Brain microvascular endothelial cell (primary cell): ENCODE measurements around the gene APP.

Source experiments
- DNase-seq: peaks from one replicate; pipeline ENCODE4 v3.0.0-alpha.2; 2020
- H3K27ac ChIP-seq: fragments of 250-450 bp; sonication (Bioruptor Pico); 2 replicates; pipeline ENCODE4 v1.5.1; 2020; ENCODE audit warnings: mild to moderate bottlenecking, moderate library complexity
- H3K27me3 ChIP-seq: fragments of 250-450 bp; sonication (Bioruptor Pico); replicated peaks from 2 replicates; pipeline ENCODE4 v1.5.1; 2020; ENCODE audit warnings: mild to moderate bottlenecking
- H3K36me3 ChIP-seq: fragments of 250-450 bp; sonication (Bioruptor Pico); replicated peaks from 2 replicates; pipeline ENCODE4 v1.5.1; 2020; ENCODE audit warnings: mild to moderate bottlenecking
- H3K4me3 ChIP-seq: 2 replicates; pipeline ENCODE4 v1.5.1; 2011; ENCODE audit warnings: low read depth, mild to moderate bottlenecking, control low read depth, low read length, moderate library complexity
- in situ Hi-C: cut with HindIII; loops from 2 replicates; pipeline ENCODE4 v1.10.0; 2017; ENCODE audit warnings: low sequenced_read_pairs, low pct_ligation_motif_present
- TF ChIP-seq, protein P1 (sequence below): IDR thresholded peaks from 2 replicates; pipeline ENCODE4 v1.5.1; 2011; ENCODE audit warnings: low read depth, mild to moderate bottlenecking, moderate library complexity, low read length, control low read depth, inconsistent platforms; ENCODE audit errors: missing control alignments

APP gene

DNA sequence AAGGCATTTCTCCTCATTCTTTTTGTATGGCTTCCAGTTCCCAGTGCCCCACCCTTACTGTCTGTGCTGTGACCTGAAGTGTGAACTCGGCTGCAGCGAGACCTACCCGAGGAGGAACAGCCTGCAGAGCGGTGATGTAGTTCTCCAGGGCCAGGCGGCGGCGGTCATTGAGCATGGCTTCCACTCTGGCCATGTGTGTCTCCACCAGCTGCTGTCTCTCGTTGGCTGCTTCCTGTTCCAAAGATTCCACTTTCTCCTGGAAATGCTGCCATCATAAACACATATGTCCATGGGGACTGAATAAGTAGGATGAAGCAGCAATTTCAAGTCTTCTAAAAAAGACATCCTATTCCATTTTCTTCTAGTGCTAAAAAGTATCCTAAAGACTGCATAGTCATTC is 195.6 kb downstream of the APP start:
- peaks cover 43% of the 10 kb centered on the region for H3K36me3 ChIP-seq
- H3K27me3 ChIP-seq: no peaks in the 10 kb centered on the region

DNA sequence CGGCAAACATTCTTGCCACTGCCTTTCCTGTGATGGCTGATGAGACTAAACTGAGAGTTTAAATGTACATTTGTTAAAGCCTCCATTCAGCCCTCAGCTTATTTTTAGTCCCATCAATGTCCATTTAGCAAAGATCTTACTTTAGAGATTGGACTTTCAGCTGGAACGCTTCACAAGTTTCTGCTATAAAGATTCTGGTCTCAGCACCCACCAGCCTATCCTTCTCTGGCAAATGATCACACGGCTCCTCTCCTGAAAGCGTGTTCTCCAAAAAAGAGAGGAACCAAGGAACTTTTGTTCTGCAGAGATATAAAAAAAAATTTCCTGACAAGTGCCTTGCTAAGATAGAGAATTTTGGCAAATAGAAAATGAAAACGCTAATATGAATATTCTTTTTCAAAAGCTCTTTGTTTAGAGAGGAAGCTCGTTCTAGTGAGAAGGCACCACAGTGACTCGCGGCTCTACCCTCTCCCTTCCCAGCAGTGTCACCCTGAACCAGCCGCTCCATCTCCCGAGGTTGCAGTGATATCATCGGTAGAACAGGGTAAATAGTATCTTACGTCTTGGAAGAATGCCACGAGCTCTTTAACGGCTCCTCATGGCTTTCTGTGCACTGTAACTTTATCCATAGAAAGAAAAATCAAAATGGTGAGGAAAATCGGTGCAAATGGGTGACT is 200.2 kb downstream of the APP start:
- Histone ChIP-seq H3K4me3 (no peak overlapping the region), H3K27me3 (no peaks in the 10 kb centered on the region), H3K27ac (no peak overlapping the region), H3K36me3 (peaks cover 27% of the 10 kb centered on the region)
- TF ChIP-seq, protein P1, sequence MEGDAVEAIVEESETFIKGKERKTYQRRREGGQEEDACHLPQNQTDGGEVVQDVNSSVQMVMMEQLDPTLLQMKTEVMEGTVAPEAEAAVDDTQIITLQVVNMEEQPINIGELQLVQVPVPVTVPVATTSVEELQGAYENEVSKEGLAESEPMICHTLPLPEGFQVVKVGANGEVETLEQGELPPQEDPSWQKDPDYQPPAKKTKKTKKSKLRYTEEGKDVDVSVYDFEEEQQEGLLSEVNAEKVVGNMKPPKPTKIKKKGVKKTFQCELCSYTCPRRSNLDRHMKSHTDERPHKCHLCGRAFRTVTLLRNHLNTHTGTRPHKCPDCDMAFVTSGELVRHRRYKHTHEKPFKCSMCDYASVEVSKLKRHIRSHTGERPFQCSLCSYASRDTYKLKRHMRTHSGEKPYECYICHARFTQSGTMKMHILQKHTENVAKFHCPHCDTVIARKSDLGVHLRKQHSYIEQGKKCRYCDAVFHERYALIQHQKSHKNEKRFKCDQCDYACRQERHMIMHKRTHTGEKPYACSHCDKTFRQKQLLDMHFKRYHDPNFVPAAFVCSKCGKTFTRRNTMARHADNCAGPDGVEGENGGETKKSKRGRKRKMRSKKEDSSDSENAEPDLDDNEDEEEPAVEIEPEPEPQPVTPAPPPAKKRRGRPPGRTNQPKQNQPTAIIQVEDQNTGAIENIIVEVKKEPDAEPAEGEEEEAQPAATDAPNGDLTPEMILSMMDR: no peak
- DNase-seq: peak; percentile 29
- in situ Hi-C loops: no loop called here

More for the DNA sequence above, 195.6 kb downstream of the APP start:
- TF ChIP-seq, protein P1: no peak
- Histone ChIP-seq H3K4me3 (no peak overlapping the region), H3K27ac (no peak overlapping the region)
- in situ Hi-C loops: no loop called here
- no peak for DNase-seq

DNA sequence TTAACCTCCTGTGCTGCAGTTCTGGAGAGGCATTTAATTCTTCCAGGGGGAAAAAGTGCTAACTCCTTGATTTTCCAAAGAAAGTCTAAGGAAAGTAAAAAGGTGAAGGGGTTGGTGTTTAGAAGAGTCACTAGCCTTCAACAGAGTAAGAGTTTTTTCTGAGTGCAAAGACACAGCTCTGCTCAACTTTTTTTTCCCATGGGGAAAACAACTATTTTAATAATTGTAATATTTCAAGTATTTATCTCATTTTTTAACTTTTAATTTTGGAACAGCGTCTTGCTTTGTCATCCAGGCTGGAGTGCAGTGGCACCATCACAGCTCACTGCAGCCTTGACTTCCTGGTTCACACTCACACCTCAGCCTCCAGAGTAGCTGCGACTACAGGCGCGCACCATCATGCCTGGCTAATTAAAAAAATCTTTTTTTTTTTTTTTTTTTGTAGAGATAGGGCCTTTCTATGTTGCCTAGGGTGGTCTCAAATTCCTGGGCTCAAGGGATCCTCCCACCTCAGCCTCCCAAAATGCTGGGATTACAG is 202.6 kb downstream of the APP start:
- no peak overlapping the region for H3K4me3 ChIP-seq
- no peaks in the 10 kb centered on the region for H3K27me3 ChIP-seq
- in situ Hi-C loops: no loop called here
- TF ChIP-seq, protein P1: no peak
- peaks cover 7% of the 10 kb centered on the region for H3K36me3 ChIP-seq
- no peak overlapping the region for H3K27ac ChIP-seq
- no peak for DNase-seq

DNA sequence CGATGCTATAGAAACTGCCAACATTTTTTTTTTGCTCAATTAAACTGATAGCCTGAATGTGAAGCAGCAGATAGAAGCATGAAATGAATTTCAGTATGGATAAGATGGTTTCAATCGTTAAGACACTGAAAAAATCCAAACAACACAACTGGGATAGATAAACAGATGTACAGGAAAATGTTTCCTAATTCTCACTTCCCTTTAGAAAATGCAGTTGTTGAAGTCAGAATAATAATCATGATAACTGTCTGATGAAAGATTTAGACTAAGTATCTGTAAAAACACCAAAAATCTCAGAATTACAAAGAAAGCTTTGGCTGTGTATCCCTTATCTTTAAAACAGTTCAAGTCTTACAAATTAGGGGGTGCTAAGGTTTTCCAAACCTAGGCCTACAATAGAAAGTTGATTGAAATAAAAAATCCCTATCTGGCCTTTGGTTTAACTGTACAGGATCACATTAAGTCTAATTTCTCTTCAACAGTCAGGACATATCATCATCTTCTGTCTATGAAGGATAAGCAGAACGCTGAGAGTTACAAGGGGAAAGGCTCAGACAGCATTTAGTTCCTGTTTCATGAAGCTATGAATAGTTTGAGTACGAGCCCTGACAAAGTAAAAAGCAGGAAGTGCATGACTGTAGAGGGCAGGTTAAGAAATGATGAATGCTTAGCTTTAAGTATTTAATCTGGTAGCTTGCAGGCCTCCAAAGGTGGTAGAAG is 203.2 kb downstream of the APP start:
- in situ Hi-C loops: no loop called here
- Histone ChIP-seq H3K36me3 (peaks cover 7% of the 10 kb centered on the region), H3K27me3 (no peaks in the 10 kb centered on the region), H3K4me3 (no peak overlapping the region), H3K27ac (no peak overlapping the region)
- TF ChIP-seq, protein P1: no peak
- DNase-seq: no peak

DNA sequence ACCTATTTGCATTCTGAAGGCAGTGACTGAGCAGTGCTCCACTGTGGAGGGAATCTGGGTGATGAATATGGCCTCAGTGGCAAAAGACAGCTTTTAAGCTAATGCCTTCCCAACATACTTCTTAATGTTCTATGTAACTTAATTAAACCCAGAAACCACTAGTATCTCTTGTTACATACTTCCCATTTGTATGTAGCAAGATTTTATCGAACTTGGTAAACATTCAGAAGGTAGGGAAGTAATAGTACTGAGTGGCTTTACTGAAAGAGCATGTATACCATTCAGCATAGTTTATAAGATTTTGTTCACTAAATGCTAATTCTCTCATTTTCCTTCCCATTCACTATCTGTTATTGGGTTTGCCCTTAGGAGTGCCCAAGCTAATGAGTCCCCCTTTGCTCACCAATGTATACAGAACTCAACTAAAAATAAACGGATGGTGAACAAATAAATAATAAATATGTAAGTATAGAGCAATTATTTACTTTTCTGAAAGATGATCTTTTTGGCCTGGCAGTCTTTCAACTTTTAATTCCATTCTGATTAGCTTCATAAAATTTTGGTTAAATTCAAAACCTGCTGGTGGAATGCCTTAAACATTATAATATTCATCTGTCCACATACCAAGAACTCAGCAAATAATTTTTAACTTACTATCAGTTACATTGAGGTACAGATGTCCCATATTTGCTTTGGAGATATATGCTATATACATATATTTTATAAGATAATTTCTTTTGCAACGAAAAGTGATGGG is 204.4 kb downstream of the APP start:
- peaks cover 3% of the 10 kb centered on the region for H3K36me3 ChIP-seq
- no peaks in the 10 kb centered on the region for H3K27me3 ChIP-seq
- DNase-seq: no peak
- no peak overlapping the region for H3K27ac ChIP-seq
- H3K4me3 ChIP-seq: no peak overlapping the region
- TF ChIP-seq, protein P1: no peak
- in situ Hi-C loops: no loop called here
